ENCODE data around the gene CDX1. TPM values are rescaled to one million over a fixed set of nuclear protein-coding genes. Genes with fewer than 3 reads are reported as not detected.
"Not testable (repeated sequence)": the region's sequence is repeated elsewhere in the genome, so short reads cannot be mapped to it uniquely, and the experiment has no call there.

The CDX1 gene
- total and polyA plus RNA-seq, 3 experiments from 2014 or later, result not detected

GRCh38 chr5:150224483-150225027 lies 58.0 kb downstream of the CDX1 start:
- H3K36me3 ChIP-seq (ENCODE audit: insufficient read depth, low read length), result no peaks in the 10 kb centered on the region
- CTCF ChIA-PET, result no interaction called here
- no peak for DNase-seq

DNA sequence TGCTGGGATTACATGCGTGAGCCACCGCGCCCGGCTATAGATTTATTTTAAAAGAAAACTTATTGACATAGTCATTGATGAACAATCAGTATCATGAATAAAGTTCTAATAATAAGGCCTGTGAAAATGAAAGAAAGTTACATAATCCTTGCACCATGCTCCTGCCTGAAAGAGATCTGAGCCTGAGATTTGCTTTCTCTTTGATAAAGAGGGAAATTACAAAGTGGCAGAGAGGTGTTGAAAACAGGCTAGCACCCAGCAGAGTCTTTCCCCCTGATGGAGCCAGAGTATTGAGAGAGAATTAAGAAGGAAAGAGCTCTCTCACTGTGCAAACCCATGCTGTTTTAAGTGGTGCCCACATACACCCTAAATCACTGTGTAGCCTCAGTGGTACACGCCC lies 60.5 kb downstream of the CDX1 start:
- H3K4me3 Mint-ChIP-seq, result no peak overlapping the region
- Histone ChIP-seq H3K9me3 (ENCODE audit: low read length) (no peaks in the 10 kb centered on the region), H3K4me3 (ENCODE audit: low read length) (no peak overlapping the region), H3K36me3 (ENCODE audit: insufficient read depth, low read length) (no peaks in the 10 kb centered on the region), H3K27ac (ENCODE audit: low read depth, low read length) (no peak overlapping the region), H3K4me1 (ENCODE audit: insufficient read depth, low read length) (no peaks in the 10 kb centered on the region), H3K27me3 (ENCODE audit: insufficient read depth, low read length, poor library complexity, severe bottlenecking) (no peaks in the 10 kb centered on the region)
- H3K27me3 Mint-ChIP-seq, result peaks cover 0 to 1% of the 10 kb centered on the region in 2 donors
- H3K4me1 Mint-ChIP-seq, result no peaks in the 10 kb centered on the region
- no peak for DNase-seq
- H3K9me3 Mint-ChIP-seq, result no peaks in the 10 kb centered on the region
- CTCF ChIA-PET, result interaction anchor here (0.8 kb wide), 1 partner anchor 8 kb away, joined by 3 read pairs; no protein-coding TSS in a partner anchor
- POLR2A ChIA-PET, result no interaction called here
- H3K36me3 Mint-ChIP-seq, result no peaks in the 10 kb centered on the region
- no peak overlapping the region for H3K27ac Mint-ChIP-seq

More at GRCh38 chr5:150224483-150225027, 58.0 kb downstream of the CDX1 start:
- Mint-ChIP-seq H3K36me3 (no peaks in the 10 kb centered on the region), H3K4me3 (no peak overlapping the region), H3K9me3 (no peaks in the 10 kb centered on the region), H3K27ac (peak overlapping the region in 2 of 8 donors; percentile 29 to 81), H3K27me3 (peaks cover 1 to 3% of the 10 kb centered on the region in 2 donors), H3K4me1 (no peaks in the 10 kb centered on the region)
- Histone ChIP-seq H3K4me3 (ENCODE audit: low read length) (no peak overlapping the region), H3K27ac (ENCODE audit: low read depth, low read length) (no peak overlapping the region), H3K4me1 (ENCODE audit: insufficient read depth, low read length) (no peaks in the 10 kb centered on the region), H3K9me3 (ENCODE audit: low read length) (no peaks in the 10 kb centered on the region), H3K27me3 (ENCODE audit: insufficient read depth, low read length, poor library complexity, severe bottlenecking) (no peaks in the 10 kb centered on the region)
- POLR2A ChIA-PET, result no interaction called here

- no peaks in the 10 kb centered on the region for H3K36me3 ChIP-seq (ENCODE audit: insufficient read depth, low read length)
- no peak for DNase-seq
- CTCF ChIA-PET, result interaction anchor here (0.8 kb wide), 1 partner anchor 9 kb away, joined by 3 read pairs; no protein-coding TSS in a partner anchor
- H3K27me3 Mint-ChIP-seq, result peaks cover 0 to 1% of the 10 kb centered on the region in 2 donors
- H3K27ac Mint-ChIP-seq, result peak overlapping the region in 1 of 8 donors; percentile 89
- H3K9me3 Mint-ChIP-seq, result no peaks in the 10 kb centered on the region
- H3K4me3 ChIP-seq (ENCODE audit: low read length), result no peak overlapping the region
- no peaks in the 10 kb centered on the region for H3K36me3 Mint-ChIP-seq
- no peaks in the 10 kb centered on the region for H3K27me3 ChIP-seq (ENCODE audit: insufficient read depth, low read length, poor library complexity, severe bottlenecking)
- POLR2A ChIA-PET, result no interaction called here
- H3K4me1 ChIP-seq (ENCODE audit: insufficient read depth, low read length), result no peaks in the 10 kb centered on the region
- H3K9me3 ChIP-seq (ENCODE audit: low read length), result no peaks in the 10 kb centered on the region
- H3K4me1 Mint-ChIP-seq, result no peaks in the 10 kb centered on the region
- H3K4me3 Mint-ChIP-seq, result no peak overlapping the region
- H3K27ac ChIP-seq (ENCODE audit: low read depth, low read length), result no peak overlapping the region
Observed at GRCh38 chr5:150227606-150228273, 61.2 kb downstream of the CDX1 start.

GRCh38 chr5:150229571-150229970 lies 63.0 kb downstream of the CDX1 start:
- H3K4me3 ChIP-seq (ENCODE audit: low read length), result no peak overlapping the region
- ChIA-PET POLR2A (no interaction called here), CTCF (no interaction called here)
- H3K4me1 Mint-ChIP-seq, result no peaks in the 10 kb centered on the region
- H3K9me3 Mint-ChIP-seq, result no peaks in the 10 kb centered on the region
- no peak overlapping the region for H3K27ac Mint-ChIP-seq
- H3K4me1 ChIP-seq (ENCODE audit: insufficient read depth, low read length), result no peaks in the 10 kb centered on the region
- DNase-seq, result no peak
- peaks cover 0 to 1% of the 10 kb centered on the region in 2 donors for H3K27me3 Mint-ChIP-seq
- H3K27me3 ChIP-seq (ENCODE audit: insufficient read depth, low read length, poor library complexity, severe bottlenecking), result no peaks in the 10 kb centered on the region
- H3K36me3 Mint-ChIP-seq, result no peaks in the 10 kb centered on the region
- H3K9me3 ChIP-seq (ENCODE audit: low read length), result no peaks in the 10 kb centered on the region
- no peak overlapping the region for H3K27ac ChIP-seq (ENCODE audit: low read depth, low read length)
- no peak overlapping the region for H3K4me3 Mint-ChIP-seq
- H3K36me3 ChIP-seq (ENCODE audit: insufficient read depth, low read length), result no peaks in the 10 kb centered on the region

GRCh38 chr5:150230842-150231241 lies 64.3 kb downstream of the CDX1 start:
- Mint-ChIP-seq H3K27ac (no peak overlapping the region), H3K27me3 (peaks cover 0 to 1% of the 10 kb centered on the region in 2 donors), H3K4me3 (no peak overlapping the region), H3K36me3 (no peaks in the 10 kb centered on the region), H3K9me3 (no peaks in the 10 kb centered on the region), H3K4me1 (no peaks in the 10 kb centered on the region)
- H3K4me3 ChIP-seq (ENCODE audit: low read length), result no peak overlapping the region
- ChIA-PET POLR2A (no interaction called here), CTCF (interaction anchor here (1.4 kb wide), 1 partner anchor 67 kb away, joined by 5 read pairs; no protein-coding TSS in a partner anchor)
- no peak for DNase-seq
- H3K36me3 ChIP-seq (ENCODE audit: insufficient read depth, low read length), result no peaks in the 10 kb centered on the region
- H3K27me3 ChIP-seq (ENCODE audit: insufficient read depth, low read length, poor library complexity, severe bottlenecking), result no peaks in the 10 kb centered on the region
- H3K4me1 ChIP-seq (ENCODE audit: insufficient read depth, low read length), result no peaks in the 10 kb centered on the region
- H3K9me3 ChIP-seq (ENCODE audit: low read length), result no peaks in the 10 kb centered on the region
- no peak overlapping the region for H3K27ac ChIP-seq (ENCODE audit: low read depth, low read length)

DNA sequence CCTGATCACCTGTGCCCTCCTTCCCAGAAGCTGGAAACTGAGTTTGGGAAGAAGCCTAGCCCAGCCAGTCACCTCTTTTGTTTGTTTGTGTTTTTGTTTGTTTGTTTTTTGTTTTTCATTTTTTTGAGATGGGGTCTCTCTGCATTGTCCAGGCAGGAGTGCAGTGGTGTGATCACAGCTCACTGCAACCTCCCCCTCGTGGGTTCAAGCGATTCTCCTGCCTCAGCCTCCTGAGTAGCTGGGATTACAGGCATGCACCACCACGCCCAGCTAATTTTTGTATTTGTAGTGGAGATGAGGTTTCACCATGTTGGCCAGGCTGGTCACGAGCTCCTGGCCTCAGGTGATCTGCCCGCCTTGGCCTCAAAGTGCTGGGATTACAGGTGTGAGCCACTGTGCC lies 67.1 kb downstream of the CDX1 start:
- POLR2A ChIA-PET; H3K36me3 ChIP-seq (ENCODE audit: insufficient read depth, low read length); H3K9me3 ChIP-seq (ENCODE audit: low read length); H3K27me3 Mint-ChIP-seq; H3K36me3 Mint-ChIP-seq; H3K27ac Mint-ChIP-seq; H3K4me1 ChIP-seq (ENCODE audit: insufficient read depth, low read length); DNase-seq; H3K9me3 Mint-ChIP-seq; H3K4me3 ChIP-seq (ENCODE audit: low read length); H3K27me3 ChIP-seq (ENCODE audit: insufficient read depth, low read length, poor library complexity, severe bottlenecking); H3K27ac ChIP-seq (ENCODE audit: low read depth, low read length); H3K4me3 Mint-ChIP-seq; H3K4me1 Mint-ChIP-seq: not testable (repeated sequence)
- CTCF ChIA-PET, result interaction anchor here (1.5 kb wide), 1 partner anchor 75 kb away, joined by 3 read pairs; no protein-coding TSS in a partner anchor

Other genes starting within 250 kb of the CDX1 start
- not detected for gene PDE6A, start 222.0 kb upstream of the CDX1 start, total RNA-seq
- not detected for gene PDE6A, start 222.0 kb upstream of the CDX1 start, polyA plus RNA-seq
- gene SLC26A2, start 206.0 kb upstream of the CDX1 start, total RNA-seq, result 10 to 100 TPM in 1 of 2 experiments, 1 to 10 TPM in 1; 9.7 to 10.2 TPM
- 4.6 TPM for gene SLC26A2, start 206.0 kb upstream of the CDX1 start, polyA plus RNA-seq
- 1 to 10 TPM; 3.0 to 3.1 TPM for gene TIGD6, start 166.1 kb upstream of the CDX1 start, total RNA-seq
- gene TIGD6, start 166.1 kb upstream of the CDX1 start, polyA plus RNA-seq, result 1.5 TPM
- 10 to 100 TPM; 36.8 to 40.7 TPM for gene HMGXB3, start 166.0 kb upstream of the CDX1 start, total RNA-seq
- 15.3 TPM for gene HMGXB3, start 166.0 kb upstream of the CDX1 start, polyA plus RNA-seq
- 1 to 10 TPM; 1.7 to 2.7 TPM for gene CSF1R, start 80.2 kb upstream of the CDX1 start, total RNA-seq
- 0.59 TPM for gene CSF1R, start 80.2 kb upstream of the CDX1 start, polyA plus RNA-seq
- 1 to 10 TPM in 1 of 2 experiments, under 1 TPM in 1; 0.66 to 2.0 TPM for gene PDGFRB, start 10.9 kb upstream of the CDX1 start, total RNA-seq
- 0.81 TPM for gene PDGFRB, start 10.9 kb upstream of the CDX1 start, polyA plus RNA-seq
- not detected for gene SLC6A7, start 23.3 kb downstream of the CDX1 start, total RNA-seq
- gene SLC6A7, start 23.3 kb downstream of the CDX1 start, polyA plus RNA-seq, result not detected
- not detected for gene CAMK2A, start 123.0 kb downstream of the CDX1 start, total RNA-seq
- gene CAMK2A, start 123.0 kb downstream of the CDX1 start, polyA plus RNA-seq, result not detected
- not detected for gene ARSI, start 136.1 kb downstream of the CDX1 start, total RNA-seq
- gene ARSI, start 136.1 kb downstream of the CDX1 start, polyA plus RNA-seq, result not detected
- 100 to 1,000 TPM; 116 to 120 TPM for gene TCOF1, start 190.9 kb downstream of the CDX1 start, total RNA-seq
- gene TCOF1, start 190.9 kb downstream of the CDX1 start, polyA plus RNA-seq, result 33.1 TPM
- 100 to 1,000 TPM; 319 to 324 TPM for gene CD74, start 246.1 kb downstream of the CDX1 start, total RNA-seq
- 1,273 TPM for gene CD74, start 246.1 kb downstream of the CDX1 start, polyA plus RNA-seq

Measured in CD8-positive, alpha-beta memory T cell (primary cell).